Chondrocyte (in vitro differentiated cells): ENCODE measurements around the gene AMIGO1. TPM values are rescaled to one million over a fixed set of nuclear protein-coding genes. Genes with fewer than 3 reads are reported as not detected.

Source experiments
- DNase-seq: peaks from one replicate; pipeline ENCODE4 v3.0.0; 2021; ENCODE audit warnings: mixed read lengths, low spot score
- H3K27ac Mint-ChIP-seq: one replicate; pipeline ENCODE4 v1.8.0; 2021; ENCODE audit warnings: mild to moderate bottlenecking, moderate library complexity, mixed read lengths; ENCODE audit not compliant: unreplicated experiment
- H3K27me3 Mint-ChIP-seq: 2 replicates; pipeline ENCODE4 v1.8.0; 2021; ENCODE audit warnings: low read depth, mixed read lengths
- H3K36me3 Mint-ChIP-seq: 2 replicates; pipeline ENCODE4 v1.8.0; 2021; ENCODE audit warnings: low read depth, mixed read lengths
- H3K4me1 Mint-ChIP-seq: 2 replicates; pipeline ENCODE4 v1.8.0; 2021; ENCODE audit warnings: low read depth, mild to moderate bottlenecking, mixed read lengths
- H3K4me3 Mint-ChIP-seq: one replicate; pipeline ENCODE4 v1.8.0; 2021; ENCODE audit warnings: mild to moderate bottlenecking, moderate library complexity, mixed read lengths; ENCODE audit not compliant: unreplicated experiment
- H3K9me3 Mint-ChIP-seq: 2 replicates; pipeline ENCODE4 v1.8.0; 2021; ENCODE audit warnings: low read depth, mixed read lengths
- CTCF ChIP-seq: fragments of 200-600 bp; sonication (generic); IDR thresholded peaks from 2 replicates; pipeline ENCODE4 v1.5.0; 2021; ENCODE audit warnings: antibody characterized with exemption, mild to moderate bottlenecking, moderate library complexity
- total RNA-seq: library from RNA; stranded (reverse); gene quantifications from 3 replicates; pipeline ENCODE4 v1.2.1, GENCODE V29; 2021

Gene AMIGO1
- total RNA-seq, 1 donor from 2014 or later, result 4.6 TPM

- H3K4me1 Mint-ChIP-seq, result peaks cover 15% of the 10 kb centered on the region
- TF ChIP-seq CTCF, result no peak
- no peak for DNase-seq
- H3K36me3 Mint-ChIP-seq, result no peaks in the 10 kb centered on the region
- H3K4me3 Mint-ChIP-seq, result no peak overlapping the region
- peaks cover 6% of the 10 kb centered on the region for H3K27me3 Mint-ChIP-seq
- no peak overlapping the region for H3K27ac Mint-ChIP-seq
- no peaks in the 10 kb centered on the region for H3K9me3 Mint-ChIP-seq
These were observed 33.1 kb upstream of the AMIGO1 start for GRCh38 chr1:109542657-109543056.

- DNase-seq, result no peak
- TF ChIP-seq CTCF, result no peak
- Mint-ChIP-seq H3K9me3 (no peaks in the 10 kb centered on the region), H3K27me3 (peaks cover 6% of the 10 kb centered on the region), H3K27ac (no peak overlapping the region), H3K4me3 (no peak overlapping the region), H3K36me3 (no peaks in the 10 kb centered on the region), H3K4me1 (no peaks in the 10 kb centered on the region)
These were observed 31.6 kb upstream of the AMIGO1 start for GRCh38 chr1:109541102-109541501.

GRCh38 chr1:109539676-109540075, 30.1 kb upstream of the AMIGO1 start, which contains the start of gene GPR61:
TSS of gene GPR61 (plus strand) at chr1:109539872. CDS start at chr1:109543023, 3,151 bp downstream.
- H3K4me3 Mint-ChIP-seq, result no peak within 1 kb of the TSS
- peaks cover 6% of the 10 kb centered on the region for H3K27me3 Mint-ChIP-seq
- no peaks in the 10 kb centered on the region for H3K9me3 Mint-ChIP-seq
- no peak for DNase-seq
- H3K27ac Mint-ChIP-seq, result no peak within 1 kb of the TSS
- no peak for TF ChIP-seq CTCF
- H3K4me1 Mint-ChIP-seq, result no peaks in the 10 kb centered on the region
- no peaks in the 10 kb centered on the region for H3K36me3 Mint-ChIP-seq

- peaks cover 3% of the 10 kb centered on the region for H3K27me3 Mint-ChIP-seq
- H3K36me3 Mint-ChIP-seq, result no peaks in the 10 kb centered on the region
- TF ChIP-seq CTCF, result no peak
- H3K9me3 Mint-ChIP-seq, result no peaks in the 10 kb centered on the region
- no peak overlapping the region for H3K27ac Mint-ChIP-seq
- H3K4me3 Mint-ChIP-seq, result no peak overlapping the region
- no peak for DNase-seq
- H3K4me1 Mint-ChIP-seq, result no peaks in the 10 kb centered on the region
These were observed 29.5 kb upstream of the AMIGO1 start for GRCh38 chr1:109538827-109539555.

- H3K36me3 Mint-ChIP-seq, result no peaks in the 10 kb centered on the region
- DNase-seq, result no peak
- no peaks in the 10 kb centered on the region for H3K9me3 Mint-ChIP-seq
- TF ChIP-seq CTCF, result no peak
- H3K27ac Mint-ChIP-seq, result no peak overlapping the region
- H3K27me3 Mint-ChIP-seq, result peaks cover 3% of the 10 kb centered on the region
- peaks cover 3% of the 10 kb centered on the region for H3K4me1 Mint-ChIP-seq
- H3K4me3 Mint-ChIP-seq, result no peak overlapping the region
These were observed 28.1 kb upstream of the AMIGO1 start for GRCh38 chr1:109537450-109538178.
